ENCODE data around the gene PACSIN1.
"Not testable (repeated sequence)": the region's sequence is repeated elsewhere in the genome, so short reads cannot be mapped to it uniquely, and the experiment has no call there.

Gene PACSIN1

DNA sequence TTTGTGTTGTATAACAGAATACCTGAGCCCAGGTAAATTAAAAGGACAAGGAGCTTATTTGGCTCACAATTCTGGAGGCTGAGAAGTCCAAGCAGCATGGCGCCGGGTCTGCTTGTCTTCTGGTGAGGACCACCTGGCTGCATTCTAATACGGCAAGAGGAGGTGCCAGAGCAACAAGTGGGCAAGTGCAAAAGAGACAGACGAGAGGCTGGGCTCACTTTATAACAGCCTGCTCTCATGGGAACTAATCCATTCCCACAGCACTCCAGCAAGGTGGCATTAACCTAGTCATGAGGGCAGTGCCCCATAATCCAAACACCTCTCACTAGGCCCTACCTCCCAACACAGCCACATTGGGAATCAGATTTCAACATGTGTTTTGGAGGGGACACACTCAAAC is 12.9 kb downstream of the PACSIN1 start:
- in situ Hi-C loops (cut with HindIII; ENCODE audit: low sequenced_read_pairs): no loop called here
- H3K4me3 ChIP-seq (ENCODE audit: low read depth, low read length): no peak overlapping the region
- TF ChIP-seq, protein P1, sequence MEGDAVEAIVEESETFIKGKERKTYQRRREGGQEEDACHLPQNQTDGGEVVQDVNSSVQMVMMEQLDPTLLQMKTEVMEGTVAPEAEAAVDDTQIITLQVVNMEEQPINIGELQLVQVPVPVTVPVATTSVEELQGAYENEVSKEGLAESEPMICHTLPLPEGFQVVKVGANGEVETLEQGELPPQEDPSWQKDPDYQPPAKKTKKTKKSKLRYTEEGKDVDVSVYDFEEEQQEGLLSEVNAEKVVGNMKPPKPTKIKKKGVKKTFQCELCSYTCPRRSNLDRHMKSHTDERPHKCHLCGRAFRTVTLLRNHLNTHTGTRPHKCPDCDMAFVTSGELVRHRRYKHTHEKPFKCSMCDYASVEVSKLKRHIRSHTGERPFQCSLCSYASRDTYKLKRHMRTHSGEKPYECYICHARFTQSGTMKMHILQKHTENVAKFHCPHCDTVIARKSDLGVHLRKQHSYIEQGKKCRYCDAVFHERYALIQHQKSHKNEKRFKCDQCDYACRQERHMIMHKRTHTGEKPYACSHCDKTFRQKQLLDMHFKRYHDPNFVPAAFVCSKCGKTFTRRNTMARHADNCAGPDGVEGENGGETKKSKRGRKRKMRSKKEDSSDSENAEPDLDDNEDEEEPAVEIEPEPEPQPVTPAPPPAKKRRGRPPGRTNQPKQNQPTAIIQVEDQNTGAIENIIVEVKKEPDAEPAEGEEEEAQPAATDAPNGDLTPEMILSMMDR (IDR thresholded peaks at IDR 0.05; ENCODE audit: low read depth, low read length, missing control alignments): no peak
- no peak for DNase-seq (ENCODE audit: low read depth)

GRCh38 chr6:34483781-34484180 is 17.9 kb downstream of the PACSIN1 start:
- H3K4me3 ChIP-seq (ENCODE audit: low read depth, low read length); DNase-seq (ENCODE audit: low read depth); in situ Hi-C loops (cut with HindIII; ENCODE audit: low sequenced_read_pairs): not testable (repeated sequence)

- DNase-seq (ENCODE audit: low read depth): no peak
- TF ChIP-seq, protein P1 (IDR thresholded peaks at IDR 0.05; ENCODE audit: low read depth, low read length, missing control alignments): no peak
- in situ Hi-C loops (cut with HindIII; ENCODE audit: low sequenced_read_pairs): no loop called here
- H3K4me3 ChIP-seq (ENCODE audit: low read depth, low read length): no peak overlapping the region
Observed at GRCh38 chr6:34484391-34484790, 18.5 kb downstream of the PACSIN1 start.

DNA sequence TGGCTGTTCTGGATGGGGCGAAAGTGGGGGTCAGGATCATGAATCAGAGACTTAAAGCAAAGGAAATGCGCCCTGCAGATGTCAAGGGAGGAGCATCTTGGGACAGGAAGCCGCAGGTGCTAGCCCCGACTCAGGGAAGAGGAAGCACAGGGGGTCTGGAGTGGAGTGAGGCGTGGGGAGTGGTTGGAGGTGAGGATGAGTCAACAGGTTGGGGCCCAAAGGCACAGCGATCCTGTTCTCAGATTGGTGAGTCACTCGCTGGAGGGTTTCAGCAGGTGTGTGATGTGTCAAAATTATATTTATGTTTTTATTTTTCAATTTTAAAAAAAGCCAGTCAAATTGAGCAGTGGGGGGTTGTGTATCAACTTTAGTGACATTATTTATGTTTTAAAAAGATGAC is 19.0 kb downstream of the PACSIN1 start:
- H3K4me3 ChIP-seq (ENCODE audit: low read depth, low read length): no peak overlapping the region
- no peak for DNase-seq (ENCODE audit: low read depth)
- in situ Hi-C loops (cut with HindIII; ENCODE audit: low sequenced_read_pairs): no loop called here
- TF ChIP-seq, protein P1 (IDR thresholded peaks at IDR 0.05; ENCODE audit: low read depth, low read length, missing control alignments): no peak

- no peak overlapping the region for H3K4me3 ChIP-seq (ENCODE audit: low read depth, low read length)
- TF ChIP-seq, protein P1 (IDR thresholded peaks at IDR 0.05; ENCODE audit: low read depth, low read length, missing control alignments): no peak
- DNase-seq (ENCODE audit: low read depth): no peak
- in situ Hi-C loops (cut with HindIII; ENCODE audit: low sequenced_read_pairs): no loop called here
Observed at GRCh38 chr6:34485321-34486060, 19.6 kb downstream of the PACSIN1 start.

DNA sequence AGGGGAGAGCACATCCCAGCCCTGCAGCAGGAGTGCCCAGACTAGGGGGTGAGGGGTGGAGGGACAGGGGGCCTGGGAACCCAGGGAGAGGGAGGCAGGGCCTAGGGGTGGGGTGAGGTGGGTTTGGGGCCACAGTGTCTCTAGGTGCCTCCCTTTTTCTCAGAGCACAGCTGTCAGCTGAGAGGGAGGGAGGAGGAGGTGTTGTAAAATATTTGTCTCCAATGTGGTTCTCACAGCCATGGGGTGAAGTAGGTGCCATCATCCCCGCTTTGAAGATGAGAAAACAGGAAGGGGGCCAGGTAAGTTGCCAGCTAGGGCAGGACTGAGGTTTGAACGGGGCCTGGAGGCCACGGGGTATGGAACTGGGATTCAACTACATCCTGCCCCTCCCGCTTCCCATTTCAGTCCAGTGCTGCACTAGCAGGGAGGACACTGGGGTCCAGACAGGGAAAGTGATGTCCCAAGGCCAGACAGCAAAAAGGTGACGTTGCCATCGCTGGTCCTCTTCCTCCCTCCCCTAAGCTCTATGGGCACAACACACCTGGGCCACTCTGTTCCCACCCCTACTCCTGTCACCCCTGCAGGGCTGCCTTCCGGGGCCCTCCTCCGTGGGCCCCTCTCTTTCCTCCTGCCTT is 20.3 kb downstream of the PACSIN1 start:
- no peak for DNase-seq (ENCODE audit: low read depth)
- in situ Hi-C loops (cut with HindIII; ENCODE audit: low sequenced_read_pairs): no loop called here
- TF ChIP-seq, protein P1 (IDR thresholded peaks at IDR 0.05; ENCODE audit: low read depth, low read length, missing control alignments): no peak
- H3K4me3 ChIP-seq (ENCODE audit: low read depth, low read length): no peak overlapping the region

- DNase-seq (ENCODE audit: low read depth); H3K4me3 ChIP-seq (ENCODE audit: low read depth, low read length); in situ Hi-C loops (cut with HindIII; ENCODE audit: low sequenced_read_pairs): not testable (repeated sequence)
Observed at GRCh38 chr6:34486886-34487285, 21.0 kb downstream of the PACSIN1 start.
